Keratinocyte (primary cell): Measurements from ENCODE around the gene LIN28A. TPM values are rescaled to one million over a fixed set of nuclear protein-coding genes. Genes with fewer than 3 reads are reported as not detected.

Experiments
- DNase-seq: peaks from one replicate; pipeline ENCODE4 v3.0.0-alpha.2; 2011; ENCODE audit warnings: low read depth, missing footprints, low spot score
- FAIRE-seq: peaks from 2 replicates; lab custom pipeline; 2011; peaks lifted over from hg19 to GRCh38; lab: Jason Lieb, UNC
- H2AFZ ChIP-seq: 2 replicates; pipeline ENCODE4 v1.6.0; 2012; ENCODE audit warnings: low read length, control low read depth, inconsistent platforms; ENCODE audit not compliant: control insufficient read depth
- H3K27ac ChIP-seq: 2 replicates; pipeline ENCODE4 v1.5.1; 2011; ENCODE audit warnings: low read length; ENCODE audit not compliant: control insufficient read depth, insufficient read depth
- H3K27me3 ChIP-seq: 3 replicates; pipeline ENCODE4 v1.6.0; 2011; ENCODE audit warnings: low read length; ENCODE audit not compliant: control insufficient read depth, insufficient read depth; ENCODE audit errors: extremely low read depth
- H3K36me3 ChIP-seq, 2 experiments: 2 replicates in 1 of 2; 3 replicates in 1 of 2; pipeline ENCODE4 v1.5.1; 2011; ENCODE audit warnings: low read length in 2 of 2, mild to moderate bottlenecking in 1 of 2; ENCODE audit not compliant: control insufficient read depth in 2 of 2, insufficient read depth in 2 of 2; ENCODE audit errors: extremely low read depth in 1 of 2
- H3K4me1 ChIP-seq: 3 replicates; pipeline ENCODE4 v1.5.1; 2011; ENCODE audit warnings: low read length; ENCODE audit not compliant: control insufficient read depth, insufficient read depth; ENCODE audit errors: extremely low read depth
- H3K4me2 ChIP-seq: 3 replicates; pipeline ENCODE4 v1.6.0; 2011; ENCODE audit warnings: low read depth, low read length; ENCODE audit not compliant: control insufficient read depth, insufficient read depth; ENCODE audit errors: extremely low read depth
- H3K4me3 ChIP-seq, 3 experiments: fragments of 200-600 bp in 1 of 3; sonication (generic) in 1 of 3; 2 replicates in 2 of 3; 3 replicates in 1 of 3; pipeline ENCODE4 v1.5.1; 2011 to 2016; ENCODE audit warnings: low read length in 3 of 3, mild to moderate bottlenecking in 3 of 3, control low read depth in 2 of 3, inconsistent platforms in 1 of 3, low read depth in 1 of 3, mixed read lengths in 1 of 3, mixed run types in 1 of 3, moderate library complexity in 1 of 3; ENCODE audit not compliant: control insufficient read depth in 2 of 3, insufficient read depth in 2 of 3; ENCODE audit errors: extremely low read depth in 1 of 3
- H3K79me2 ChIP-seq: 2 replicates; pipeline ENCODE4 v1.6.0; 2012; ENCODE audit warnings: low read length; ENCODE audit not compliant: control insufficient read depth, insufficient read depth
- H3K9ac ChIP-seq: 3 replicates; pipeline ENCODE4 v1.6.0; 2011; ENCODE audit warnings: low read length; ENCODE audit not compliant: control insufficient read depth, insufficient read depth; ENCODE audit errors: extremely low read depth
- H3K9me1 ChIP-seq: 3 replicates; pipeline ENCODE4 v1.6.0; 2011; ENCODE audit warnings: low read length; ENCODE audit not compliant: control insufficient read depth, insufficient read depth; ENCODE audit errors: extremely low read depth
- H3K9me3 ChIP-seq: 2 replicates; pipeline ENCODE4 v1.5.1; 2012; ENCODE audit warnings: low read depth, low read length; ENCODE audit not compliant: control insufficient read depth
- H4K20me1 ChIP-seq: 3 replicates; pipeline ENCODE4 v1.6.0; 2011; ENCODE audit warnings: low read length; ENCODE audit not compliant: control insufficient read depth, insufficient read depth; ENCODE audit errors: extremely low read depth
- EZH2 ChIP-seq: IDR thresholded peaks from one replicate; pipeline ENCODE4 v1.6.1; 2012; ENCODE audit warnings: inconsistent platforms, mild to moderate bottlenecking, low read length, moderate library complexity
- dilution Hi-C: fragments of 300-500 bp; cut with MboI; formaldehyde crosslinking; loops from one replicate; pipeline ENCODE4 v1.7.0; 2020; ENCODE audit warnings: low sequenced_read_pairs; ENCODE audit not compliant: extremely low pct_ligation_motif_present
- polyA plus RNA-seq, 5 experiments: library from polyadenylated mRNA; depleted of rRNA in 3 of 5; stranded (reverse) in 3 of 5; stranded (forward) in 1 of 5; unstranded in 1 of 5; fragments of >200 nt; gene quantifications; 1 replicate in 1 of 5; 2 replicates in 3 of 5; 3 replicates in 1 of 5; pipeline versions ENCODE4 v1.2.1 to v1.2.3, GENCODE V29; 2011 to 2012; ENCODE audit warnings: missing spikeins in 2 of 5, low read depth in 1 of 5, low replicate concordance in 1 of 5
- TF ChIP-seq, protein P1 (sequence below), 3 experiments: IDR thresholded peaks in 1 of 3; conservative IDR thresholded peaks in 1 of 3; optimal IDR thresholded peaks in 1 of 3; 2 replicates in 2 of 3; 3 replicates in 1 of 3; pipeline versions ENCODE3 to v1.5.1; 2011; ENCODE audit warnings: low read length in 3 of 3, mild to moderate bottlenecking in 3 of 3, moderate library complexity in 2 of 3, control low read depth in 1 of 3, inconsistent platforms in 1 of 3; ENCODE audit not compliant: insufficient read depth in 2 of 3; ENCODE audit errors: extremely low read depth in 1 of 3

Gene LIN28A
- polyA plus RNA-seq, 1 donor (not counting 4 experiments of a cell fraction or from before 2014, with no cell fraction given), result not detected

DNA sequence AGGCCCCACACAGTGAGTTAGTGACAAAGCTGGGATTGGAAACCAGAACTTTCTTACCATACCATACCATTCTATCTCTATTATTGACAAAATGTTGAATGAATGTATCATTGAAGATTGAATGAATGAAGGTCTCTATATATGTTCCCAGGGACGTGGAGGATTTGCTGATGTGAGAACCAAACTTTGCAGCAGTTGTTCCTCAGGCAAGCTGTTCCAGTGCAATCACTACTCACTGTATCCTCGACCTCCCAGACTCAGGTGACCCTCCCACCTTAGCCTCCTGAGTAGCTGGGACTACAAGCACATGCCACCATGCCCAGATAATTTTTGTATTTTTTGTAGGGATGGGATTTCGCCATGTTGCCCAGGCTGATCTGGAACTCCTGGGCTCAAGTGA, 11.6 kb upstream of the LIN28A start:
- Histone ChIP-seq H2AFZ (no peak overlapping the region), H3K4me3 (no peak overlapping the region), H3K27ac (no peak overlapping the region), H3K9me1 (no peaks in the 10 kb centered on the region), H3K4me1 (peaks cover 11% of the 10 kb centered on the region), H3K36me3 (no peaks in the 10 kb centered on the region), H4K20me1 (no peaks in the 10 kb centered on the region), H3K9me3 (no peaks in the 10 kb centered on the region), H3K9ac (no peak overlapping the region), H3K79me2 (no peaks in the 10 kb centered on the region), H3K4me2 (no peak overlapping the region), H3K27me3 (no peaks in the 10 kb centered on the region)
- FAIRE-seq (no peak), DNase-seq (no peak)
- TF ChIP-seq EZH2, result no peak
- TF ChIP-seq, protein P1, sequence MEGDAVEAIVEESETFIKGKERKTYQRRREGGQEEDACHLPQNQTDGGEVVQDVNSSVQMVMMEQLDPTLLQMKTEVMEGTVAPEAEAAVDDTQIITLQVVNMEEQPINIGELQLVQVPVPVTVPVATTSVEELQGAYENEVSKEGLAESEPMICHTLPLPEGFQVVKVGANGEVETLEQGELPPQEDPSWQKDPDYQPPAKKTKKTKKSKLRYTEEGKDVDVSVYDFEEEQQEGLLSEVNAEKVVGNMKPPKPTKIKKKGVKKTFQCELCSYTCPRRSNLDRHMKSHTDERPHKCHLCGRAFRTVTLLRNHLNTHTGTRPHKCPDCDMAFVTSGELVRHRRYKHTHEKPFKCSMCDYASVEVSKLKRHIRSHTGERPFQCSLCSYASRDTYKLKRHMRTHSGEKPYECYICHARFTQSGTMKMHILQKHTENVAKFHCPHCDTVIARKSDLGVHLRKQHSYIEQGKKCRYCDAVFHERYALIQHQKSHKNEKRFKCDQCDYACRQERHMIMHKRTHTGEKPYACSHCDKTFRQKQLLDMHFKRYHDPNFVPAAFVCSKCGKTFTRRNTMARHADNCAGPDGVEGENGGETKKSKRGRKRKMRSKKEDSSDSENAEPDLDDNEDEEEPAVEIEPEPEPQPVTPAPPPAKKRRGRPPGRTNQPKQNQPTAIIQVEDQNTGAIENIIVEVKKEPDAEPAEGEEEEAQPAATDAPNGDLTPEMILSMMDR (optimal IDR thresholded peaks at IDR 0.05 in 1 of 3, IDR thresholded peaks at IDR 0.05 in 1 of 3, conservative IDR thresholded peaks at IDR 0.05 in 1 of 3; ENCODE audit: extremely low read depth in 1 of 3, insufficient read depth in 2 of 3, low read length in 3 of 3), result no peak
- dilution Hi-C loops, result no loop called here

DNA sequence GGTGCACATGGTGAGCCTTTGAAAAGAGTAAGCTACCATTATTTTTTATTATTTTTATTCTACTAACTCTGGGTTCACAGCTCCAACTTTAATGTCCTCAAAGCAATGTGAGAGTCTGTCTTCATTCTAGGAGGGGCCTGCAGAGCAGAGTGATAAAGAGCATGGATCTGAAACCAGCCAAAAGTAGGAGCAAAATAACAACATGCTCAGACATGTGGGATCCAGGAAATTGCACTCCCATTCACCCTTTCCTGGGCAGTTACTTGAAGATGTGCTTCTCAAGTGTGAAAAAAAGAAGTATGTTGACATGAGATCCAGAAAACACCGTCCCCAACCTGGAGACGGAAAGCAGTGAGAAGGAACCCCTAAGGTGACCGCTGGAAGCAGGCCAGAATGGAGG, 8.7 kb upstream of the LIN28A start:
- FAIRE-seq, result peak; percentile 89
- DNase-seq, result no peak
- Histone ChIP-seq H3K27me3 (no peaks in the 10 kb centered on the region), H4K20me1 (no peaks in the 10 kb centered on the region), H3K36me3 (no peaks in the 10 kb centered on the region), H2AFZ (no peak overlapping the region), H3K79me2 (no peaks in the 10 kb centered on the region), H3K27ac (no peak overlapping the region), H3K9ac (no peak overlapping the region), H3K4me3 (no peak overlapping the region), H3K4me1 (peaks cover 11% of the 10 kb centered on the region), H3K4me2 (peak overlapping the region; percentile 36), H3K9me1 (no peaks in the 10 kb centered on the region), H3K9me3 (no peaks in the 10 kb centered on the region)
- TF ChIP-seq, protein P1 (optimal IDR thresholded peaks at IDR 0.05 in 1 of 3, IDR thresholded peaks at IDR 0.05 in 1 of 3, conservative IDR thresholded peaks at IDR 0.05 in 1 of 3; ENCODE audit: extremely low read depth in 1 of 3, insufficient read depth in 2 of 3, low read length in 3 of 3), result no peak
- no peak for TF ChIP-seq EZH2
- dilution Hi-C loops, result no loop called here
